Activated naive CD8-positive, alpha-beta T cell treated with anti-CD3 and anti-CD28 coated beads for 36 hours (primary cell): ENCODE measurements around the gene MGRN1. TPM values are rescaled to one million over a fixed set of nuclear protein-coding genes. Genes with fewer than 3 reads are reported as not detected.
"Not testable (repeated sequence)": the region's sequence is repeated elsewhere in the genome, so short reads cannot be mapped to it uniquely, and the experiment has no call there.

Experiments used
- DNase-seq: peaks from one replicate; pipeline ENCODE4 v3.0.0; 2021
- H3K27ac Mint-ChIP-seq: one replicate; pipeline ENCODE4 v1.8.0; 2022; ENCODE audit warnings: mild to moderate bottlenecking, moderate library complexity, mixed read lengths
- H3K27me3 Mint-ChIP-seq: one replicate; pipeline ENCODE4 v1.8.0; 2022; ENCODE audit warnings: mild to moderate bottlenecking, mixed read lengths
- H3K36me3 Mint-ChIP-seq: one replicate; pipeline ENCODE4 v1.8.0; 2021; ENCODE audit warnings: mild to moderate bottlenecking, mixed read lengths
- H3K4me1 Mint-ChIP-seq: one replicate; pipeline ENCODE4 v1.8.0; 2021; ENCODE audit warnings: mixed read lengths
- H3K4me3 Mint-ChIP-seq: one replicate; pipeline ENCODE4 v1.8.0; 2022; ENCODE audit warnings: mild to moderate bottlenecking, moderate library complexity, mixed read lengths
- H3K9me3 Mint-ChIP-seq: one replicate; pipeline ENCODE4 v1.8.0; 2022; ENCODE audit warnings: mixed read lengths
- total RNA-seq, 2 experiments: library from RNA; stranded (reverse); gene quantifications; one replicate each; pipeline ENCODE4 v1.2.3, GENCODE V29; 2021

MGRN1 gene
- total RNA-seq, 2 experiments from 2014 or later, result 63.7 to 64.3 TPM

GRCh38 chr16:4650443-4651074 lies 25.9 kb downstream of the MGRN1 start:
- Mint-ChIP-seq H3K4me1 (peaks cover 21% of the 10 kb centered on the region), H3K36me3 (peaks cover 21% of the 10 kb centered on the region)
- H3K9me3 Mint-ChIP-seq, H3K27ac Mint-ChIP-seq, H3K4me3 Mint-ChIP-seq, H3K27me3 Mint-ChIP-seq: not testable (repeated sequence)
- peak; percentile 78 for DNase-seq

GRCh38 chr16:4651827-4652226 lies 27.2 kb downstream of the MGRN1 start:
- DNase-seq, result no peak
- no peaks in the 10 kb centered on the region for H3K27me3 Mint-ChIP-seq
- no peak overlapping the region for H3K27ac Mint-ChIP-seq
- peaks cover 18% of the 10 kb centered on the region for H3K4me1 Mint-ChIP-seq
- H3K9me3 Mint-ChIP-seq, result no peaks in the 10 kb centered on the region
- H3K4me3 Mint-ChIP-seq, result no peak overlapping the region
- H3K36me3 Mint-ChIP-seq, result peaks cover 21% of the 10 kb centered on the region

GRCh38 chr16:4652561-4652960 lies 27.9 kb downstream of the MGRN1 start:
- H3K27ac Mint-ChIP-seq, result no peak overlapping the region
- no peak for DNase-seq
- H3K9me3 Mint-ChIP-seq, result no peaks in the 10 kb centered on the region
- H3K4me3 Mint-ChIP-seq, result no peak overlapping the region
- H3K36me3 Mint-ChIP-seq, result peaks cover 18% of the 10 kb centered on the region
- peaks cover 12% of the 10 kb centered on the region for H3K4me1 Mint-ChIP-seq
- no peaks in the 10 kb centered on the region for H3K27me3 Mint-ChIP-seq

GRCh38 chr16:4654011-4654963 lies 29.7 kb downstream of the MGRN1 start:
- Mint-ChIP-seq H3K9me3 (no peaks in the 10 kb centered on the region), H3K4me3 (no peak overlapping the region), H3K36me3 (peaks cover 14% of the 10 kb centered on the region), H3K27me3 (no peaks in the 10 kb centered on the region), H3K4me1 (peaks cover 15% of the 10 kb centered on the region), H3K27ac (no peak overlapping the region)
- DNase-seq, result no peak

DNA sequence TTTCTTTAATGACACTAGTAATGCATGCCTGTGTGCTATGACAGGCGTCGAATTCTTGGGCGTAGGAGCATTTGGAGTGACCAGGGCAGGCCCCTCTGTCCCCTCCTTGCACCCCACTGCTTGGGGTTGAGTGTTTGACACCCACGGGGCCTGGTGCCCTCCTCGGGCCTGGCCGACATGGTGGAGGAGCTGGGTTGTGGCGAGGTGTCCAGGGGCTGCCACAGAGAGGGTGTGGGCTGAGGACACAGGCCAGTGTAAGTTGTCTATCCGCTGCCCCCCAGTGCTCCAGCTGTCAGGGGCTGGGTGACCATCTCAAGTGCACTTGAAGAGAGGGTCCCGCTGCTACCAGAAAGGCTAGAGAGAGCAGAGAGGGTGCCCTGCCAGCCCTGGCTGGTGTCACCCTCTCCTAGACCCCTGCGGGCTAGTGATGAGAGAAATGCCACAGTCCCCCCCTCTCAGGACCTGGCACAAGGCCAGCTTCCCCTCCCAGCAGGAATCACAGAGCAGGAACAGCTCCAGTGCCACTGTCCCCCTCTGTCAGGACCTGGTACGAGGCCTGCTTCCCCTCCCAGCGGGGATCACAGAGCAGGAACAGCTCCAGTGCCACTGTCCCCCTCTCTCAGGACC lies 30.5 kb downstream of the MGRN1 start:
- Mint-ChIP-seq H3K4me3 (no peak overlapping the region), H3K36me3 (peaks cover 19% of the 10 kb centered on the region), H3K27me3 (no peaks in the 10 kb centered on the region), H3K9me3 (no peaks in the 10 kb centered on the region), H3K4me1 (peaks cover 18% of the 10 kb centered on the region), H3K27ac (no peak overlapping the region)
- DNase-seq, result no peak

DNA sequence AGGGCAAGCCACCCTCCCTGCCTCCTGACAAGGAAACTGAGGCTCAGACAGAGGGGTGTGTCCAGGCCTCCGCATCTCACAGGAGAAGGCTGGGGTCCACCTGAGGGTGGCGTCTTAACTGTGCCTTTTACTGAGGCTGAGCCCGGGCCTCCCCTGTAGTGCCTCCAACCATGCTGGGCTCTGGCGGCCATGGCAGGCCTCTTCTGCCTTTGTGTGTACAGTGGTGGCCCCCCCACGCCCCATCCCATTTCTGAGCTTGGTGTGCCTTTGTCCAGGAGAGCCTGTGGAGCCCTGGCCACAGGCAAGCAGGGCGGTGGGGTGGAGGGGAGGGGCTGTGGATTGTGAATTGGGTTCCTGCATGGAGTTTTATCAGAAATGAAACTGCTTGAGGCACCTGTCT lies 31.2 kb downstream of the MGRN1 start:
- Mint-ChIP-seq H3K4me3 (no peak overlapping the region), H3K9me3 (no peaks in the 10 kb centered on the region), H3K36me3 (peaks cover 12% of the 10 kb centered on the region), H3K27ac (no peak overlapping the region), H3K4me1 (peaks cover 22% of the 10 kb centered on the region), H3K27me3 (no peaks in the 10 kb centered on the region)
- DNase-seq, result no peak

GRCh38 chr16:4656221-4656620 lies 31.6 kb downstream of the MGRN1 start:
- Mint-ChIP-seq H3K27me3 (no peaks in the 10 kb centered on the region), H3K36me3 (peaks cover 11% of the 10 kb centered on the region), H3K4me3 (no peak overlapping the region), H3K27ac (no peak overlapping the region), H3K4me1 (peaks cover 26% of the 10 kb centered on the region), H3K9me3 (no peaks in the 10 kb centered on the region)
- no peak for DNase-seq

GRCh38 chr16:4656695-4657686 lies 32.4 kb downstream of the MGRN1 start:
- H3K4me1 Mint-ChIP-seq, result peaks cover 32% of the 10 kb centered on the region
- DNase-seq, result no peak
- H3K9me3 Mint-ChIP-seq, result no peaks in the 10 kb centered on the region
- no peaks in the 10 kb centered on the region for H3K27me3 Mint-ChIP-seq
- no peak overlapping the region for H3K4me3 Mint-ChIP-seq
- no peak overlapping the region for H3K27ac Mint-ChIP-seq
- H3K36me3 Mint-ChIP-seq, result peaks cover 9% of the 10 kb centered on the region

DNA sequence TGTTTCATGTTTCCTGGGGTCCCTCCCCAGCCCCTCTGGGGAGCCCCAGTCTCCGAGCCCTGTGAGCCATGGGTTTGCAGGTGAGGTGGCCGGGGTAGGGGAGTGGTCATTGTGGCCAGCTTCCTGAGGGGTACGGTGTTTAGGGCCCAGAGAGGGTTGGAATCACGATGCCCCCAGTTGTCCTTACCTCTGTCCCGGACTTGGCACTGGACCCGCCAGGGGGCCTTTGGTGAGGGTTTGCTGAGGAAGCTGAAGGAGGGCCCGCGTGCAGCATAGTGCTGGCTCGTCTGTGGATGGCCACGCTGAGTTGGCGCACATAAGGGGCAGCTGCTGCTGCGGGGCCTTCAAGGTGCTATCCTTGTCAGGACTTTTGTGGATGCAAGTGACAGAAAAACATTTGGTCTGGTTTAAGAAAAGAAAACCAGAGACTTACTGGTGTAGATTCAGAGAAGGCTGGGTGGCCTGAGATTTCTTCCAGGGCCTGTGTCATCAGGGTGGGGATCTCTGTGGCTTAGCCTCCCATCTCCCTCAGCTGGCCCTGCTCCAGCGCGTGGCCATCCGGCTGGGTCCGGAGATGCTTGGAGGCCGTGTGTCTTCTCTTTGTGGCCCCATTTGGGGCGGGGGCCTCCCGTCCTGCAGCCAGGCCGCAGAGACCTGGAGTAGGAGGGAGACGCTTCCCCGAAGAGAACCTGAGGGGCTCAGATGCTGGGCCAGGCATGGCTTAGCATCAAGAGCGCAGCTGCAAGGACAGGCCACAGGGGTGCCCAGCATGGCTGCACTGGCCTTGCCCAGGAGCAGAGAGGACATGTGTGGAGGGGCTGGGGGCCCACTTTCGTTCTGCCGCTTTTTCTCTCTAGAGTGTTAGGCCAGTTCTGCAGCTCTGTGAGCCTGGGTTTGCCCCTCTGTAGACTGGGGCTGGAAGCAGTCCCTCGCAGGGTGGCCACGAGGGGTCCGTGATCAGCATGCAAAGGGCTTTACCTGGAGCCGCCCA lies 35.0 kb downstream of the MGRN1 start:
- Mint-ChIP-seq H3K9me3 (no peaks in the 10 kb centered on the region), H3K27me3 (no peaks in the 10 kb centered on the region), H3K4me1 (peaks cover 53% of the 10 kb centered on the region), H3K27ac (peak overlapping the region; percentile 86), H3K4me3 (no peak overlapping the region), H3K36me3 (peaks cover 21% of the 10 kb centered on the region)
- DNase-seq, result no peak

DNA sequence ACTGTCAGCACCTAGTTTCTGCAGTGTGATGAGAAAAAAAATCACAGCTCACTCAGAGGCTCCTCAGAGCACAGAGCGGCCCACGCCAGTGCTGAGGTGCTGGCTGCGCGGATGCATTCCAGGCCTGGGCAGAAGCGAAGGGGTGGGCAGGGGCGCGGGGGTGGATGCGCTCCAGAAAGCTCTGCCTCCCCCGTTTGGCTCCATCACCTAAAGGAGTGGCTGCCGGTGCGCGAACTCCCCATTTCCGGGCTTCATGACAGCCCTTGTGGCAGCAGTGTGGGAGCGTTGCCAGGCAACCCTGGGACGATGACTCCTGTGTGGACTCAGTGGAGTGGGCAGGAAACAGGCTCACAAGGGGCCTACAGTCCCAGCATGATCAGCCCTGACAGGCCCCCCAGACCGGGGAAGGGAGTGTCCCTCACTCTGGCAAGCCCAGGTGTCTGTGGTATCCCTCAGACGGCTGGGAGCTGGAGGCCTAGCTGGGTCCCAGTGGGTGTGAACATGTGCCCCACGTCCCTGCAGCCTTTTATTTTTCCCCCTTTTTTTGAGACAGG lies 35.9 kb downstream of the MGRN1 start:
- peaks cover 22% of the 10 kb centered on the region for H3K36me3 Mint-ChIP-seq
- H3K4me3 Mint-ChIP-seq, result peak overlapping the region; percentile 34
- no peaks in the 10 kb centered on the region for H3K9me3 Mint-ChIP-seq
- H3K27ac Mint-ChIP-seq, result peak overlapping the region; percentile 86
- DNase-seq, result peak; percentile 87
- peaks cover 55% of the 10 kb centered on the region for H3K4me1 Mint-ChIP-seq
- H3K27me3 Mint-ChIP-seq, result no peaks in the 10 kb centered on the region

GRCh38 chr16:4661661-4662060 lies 37.0 kb downstream of the MGRN1 start:
- Mint-ChIP-seq H3K4me1 (peaks cover 57% of the 10 kb centered on the region), H3K36me3 (peaks cover 26% of the 10 kb centered on the region), H3K27ac (no peak overlapping the region), H3K4me3 (no peak overlapping the region), H3K27me3 (no peaks in the 10 kb centered on the region), H3K9me3 (no peaks in the 10 kb centered on the region)
- DNase-seq, result no peak

- peak overlapping the region; percentile 88 for H3K27ac Mint-ChIP-seq
- no peaks in the 10 kb centered on the region for H3K27me3 Mint-ChIP-seq
- H3K36me3 Mint-ChIP-seq, result peaks cover 29% of the 10 kb centered on the region
- H3K4me3 Mint-ChIP-seq, result peak overlapping the region; percentile 52
- H3K4me1 Mint-ChIP-seq, result peaks cover 57% of the 10 kb centered on the region
- no peaks in the 10 kb centered on the region for H3K9me3 Mint-ChIP-seq
- no peak for DNase-seq
Measured at GRCh38 chr16:4663465-4663776, 38.8 kb downstream of the MGRN1 start.

DNA sequence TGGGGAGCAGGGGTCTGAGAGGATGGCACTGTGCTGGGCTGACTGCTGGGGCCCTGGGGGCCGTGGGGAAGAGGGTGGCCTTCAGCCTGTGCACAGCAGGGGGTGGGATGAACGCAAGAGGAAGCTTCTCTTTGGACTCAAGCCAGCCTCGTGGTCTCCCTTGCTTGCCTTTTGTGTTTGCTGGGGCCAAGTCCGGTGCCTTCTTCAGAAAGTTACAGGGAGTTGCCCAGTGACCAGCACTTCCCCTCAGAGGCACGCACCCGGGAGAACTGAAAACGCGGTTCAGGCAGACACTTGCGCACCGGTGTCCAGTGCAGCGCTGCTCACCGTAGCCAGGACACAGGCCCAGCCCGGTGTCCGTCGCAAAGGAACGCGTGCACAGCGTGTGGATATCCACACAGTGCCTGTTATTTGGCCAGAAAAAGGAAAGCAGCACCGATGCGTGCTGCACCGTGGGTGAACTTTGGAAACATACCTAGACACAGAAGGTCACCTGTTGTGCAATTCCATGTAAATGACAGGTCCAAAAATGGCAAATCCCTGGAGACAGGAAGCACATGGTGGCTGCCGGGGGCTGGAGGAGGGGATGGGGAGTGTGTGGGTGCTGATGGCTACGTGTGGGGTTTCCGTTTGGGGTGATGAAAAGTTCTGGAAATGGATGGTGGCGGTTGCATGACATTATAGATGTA lies 39.3 kb downstream of the MGRN1 start:
- no peaks in the 10 kb centered on the region for H3K9me3 Mint-ChIP-seq
- DNase-seq, result no peak
- peaks cover 52% of the 10 kb centered on the region for H3K4me1 Mint-ChIP-seq
- peak overlapping the region; percentile 88 for H3K27ac Mint-ChIP-seq
- peaks cover 27% of the 10 kb centered on the region for H3K36me3 Mint-ChIP-seq
- peak overlapping the region; percentile 67 for H3K4me3 Mint-ChIP-seq
- H3K27me3 Mint-ChIP-seq, result no peaks in the 10 kb centered on the region
